HCT116 (cell line): ENCODE data around the gene CENPE. TPM values are rescaled to one million over a fixed set of nuclear protein-coding genes. Genes with fewer than 3 reads are reported as not detected.
A peak's percentile ranks its signal among the peaks of the same experiment; 100 is the strongest.

Experiments used
- ATAC-seq: fragments of 200-7000 bp; cut with Tn5 transposase; 2 replicates; pipeline ENCODE4 v1.9.1; 2020; ENCODE audit warnings: mild to moderate bottlenecking, moderate library complexity
- BruUV-seq: library from RNA; stranded (reverse); fragments of 400-500 nt; replicated peaks from 2 replicates; lab custom pipeline; 2021; lab: Mats Ljungman, UMichigan
- CTCF ChIA-PET: fragments of 300-600 bp; sonication (Branson Sonifier 250); formaldehyde crosslinking; loops from one replicate; lab custom pipeline; 2021; ENCODE audit warnings: antibody characterized with exemption; lab: Charles Lee
- POLR2A ChIA-PET: fragments of 300-600, 350-600 bp; sonication (Branson Sonifier 250); formaldehyde crosslinking; loops from one replicate; lab custom pipeline; 2021; ENCODE audit warnings: antibody characterized with exemption; lab: Charles Lee
- RAD21 ChIA-PET, 2 experiments: fragments of 300-600 bp; sonication (Branson Sonifier 250); formaldehyde crosslinking; loops; one replicate each; lab custom pipeline; 2023; ENCODE audit warnings: low total read pairs in 2 of 2; ENCODE audit not compliant: uncharacterized antibody in 2 of 2, unreplicated experiment in 2 of 2, low non-redundant PET in 1 of 2; lab: Charles Lee
- DNase-seq: peaks from one replicate; pipeline ENCODE4 v3.0.0-alpha.2; 2010; ENCODE audit warnings: low read depth, low spot score
- H2AFZ ChIP-seq: fragments of 200-600 bp; shearing (Covaris generic), sonication (generic); 2 replicates; pipeline ENCODE4 v1.6.1; 2017; ENCODE audit warnings: low read depth, mixed run types, mixed read lengths, antibody characterized with exemption, low read length; ENCODE audit not compliant: poor library complexity, severe bottlenecking
- H3K27ac ChIP-seq: 2 replicates; pipeline ENCODE4 v1.5.1; 2012; ENCODE audit warnings: low read depth, low read length
- H3K27me3 ChIP-seq: fragments of 200-600 bp; sonication (generic); 2 replicates; pipeline ENCODE4 v1.6.1; 2016; ENCODE audit warnings: mixed run types, low read length, mixed read lengths; ENCODE audit not compliant: insufficient read depth
- H3K36me3 ChIP-seq, 2 experiments: fragments of 200-500 bp in 1 of 2; fragments of 200-600 bp in 1 of 2; sonication (Bioruptor generic) in 1 of 2; sonication (generic) in 1 of 2; 2 replicates each; pipeline versions ENCODE4 v1.5.1 to v1.6.1; 2014 to 2016; ENCODE audit warnings: low read length in 2 of 2, inconsistent platforms in 1 of 2, mixed read lengths in 1 of 2, mixed run types in 1 of 2; ENCODE audit not compliant: insufficient read depth in 2 of 2, control insufficient read depth in 1 of 2
- H3K4me1 ChIP-seq, 2 experiments: fragments of 200-600 bp in 1 of 2; sonication (generic) in 1 of 2; 2 replicates each; pipeline versions ENCODE4 v1.5.1 to v1.6.1; 2012 to 2017; ENCODE audit warnings: low read length in 2 of 2, inconsistent platforms in 1 of 2, mild to moderate bottlenecking in 1 of 2, mixed read lengths in 1 of 2, mixed run types in 1 of 2, moderate library complexity in 1 of 2; ENCODE audit not compliant: insufficient read depth in 2 of 2, control insufficient read depth in 1 of 2
- H3K4me2 ChIP-seq: fragments of 200-600 bp; sonication (generic); 2 replicates; pipeline ENCODE4 v1.6.1; 2017; ENCODE audit warnings: mixed run types, low read length, mixed read lengths
- H3K4me3 ChIP-seq, 2 experiments: fragments of 200-600 bp in 1 of 2; sonication (generic) in 1 of 2; replicated peaks in 1 of 2; 2 replicates each; pipeline ENCODE4 v1.5.1; 2011 to 2016; ENCODE audit warnings: low read length in 2 of 2, control low read depth in 1 of 2, low read depth in 1 of 2, mild to moderate bottlenecking in 1 of 2, mixed read lengths in 1 of 2, mixed run types in 1 of 2
- H3K79me2 ChIP-seq: fragments of 200-600 bp; sonication (generic); 2 replicates; pipeline ENCODE4 v1.6.1; 2017; ENCODE audit warnings: mild to moderate bottlenecking, mixed run types, low read length, moderate library complexity, mixed read lengths; ENCODE audit not compliant: insufficient read depth
- H3K9ac ChIP-seq: fragments of 200-600 bp; sonication (generic); 2 replicates; pipeline ENCODE4 v1.6.1; 2016; ENCODE audit warnings: low read length, mixed read lengths
- H3K9me2 ChIP-seq: fragments of 200-600 bp; sonication (generic), shearing (Covaris generic); 2 replicates; pipeline ENCODE4 v1.6.1; 2017; ENCODE audit warnings: mixed run types, mild to moderate bottlenecking, moderate library complexity; ENCODE audit not compliant: insufficient read depth
- H3K9me3 ChIP-seq, 2 experiments: fragments of 200-500 bp in 1 of 2; fragments of 200-600 bp in 1 of 2; sonication (Bioruptor generic) in 1 of 2; sonication (generic) in 1 of 2; 2 replicates each; pipeline ENCODE4 v1.6.1; 2014 to 2017; ENCODE audit warnings: low read length in 2 of 2, mixed read lengths in 2 of 2, inconsistent platforms in 1 of 2, low read depth in 1 of 2, mild to moderate bottlenecking in 1 of 2, mixed run types in 1 of 2, moderate library complexity in 1 of 2; ENCODE audit not compliant: control insufficient read depth in 1 of 2, insufficient read depth in 1 of 2
- H4K20me1 ChIP-seq: fragments of 200-600 bp; sonication (generic), shearing (Covaris generic); 2 replicates; pipeline ENCODE4 v1.6.1; 2017; ENCODE audit warnings: mixed run types, mild to moderate bottlenecking, moderate library complexity; ENCODE audit not compliant: insufficient read depth
- ATF3 ChIP-seq: IDR thresholded peaks from 2 replicates; pipeline ENCODE4 v1.6.1; 2012
- EZH2 ChIP-seq: fragments of 200-600 bp; sonication (generic); IDR thresholded peaks from 2 replicates; pipeline ENCODE4 v1.6.1; 2017; ENCODE audit warnings: antibody characterized with exemption, mixed run types
- JUND ChIP-seq: IDR thresholded peaks from 2 replicates; pipeline ENCODE4 v1.6.1; 2012
- POLR2A ChIP-seq: IDR thresholded peaks from 2 replicates; pipeline ENCODE4 v1.7.0; 2011; ENCODE audit warnings: borderline replicate concordance; ENCODE audit not compliant: insufficient read depth, insufficient read length; ENCODE audit errors: extremely low read depth
- REST ChIP-seq: IDR thresholded peaks from 2 replicates; pipeline ENCODE4 v1.6.1; 2012; ENCODE audit warnings: low read depth
- YY1 ChIP-seq: IDR thresholded peaks from 2 replicates; pipeline ENCODE4 v1.6.1; 2011; ENCODE audit warnings: low read length, low read depth, moderate library complexity, mild to moderate bottlenecking; ENCODE audit not compliant: insufficient replicate concordance; ENCODE audit errors: extremely low read depth
- ZFX ChIP-seq: fragments of 450-650 bp; IDR thresholded peaks from 2 replicates; pipeline ENCODE4 v1.6.1; 2017
- intact Hi-C: fragments of 100-400 bp; cut with micrococcal nuclease; formaldehyde crosslinking; loops from 2 replicates; pipeline ENCODE4 v1.10.0; 2022
- total RNA-seq: library from RNA; stranded (reverse); gene quantifications from one replicate; pipeline ENCODE4 v1.2.1, GENCODE V29; 2021; ENCODE audit not compliant: unreplicated experiment

CENPE gene
- total RNA-seq, 1 experiment from 2014 or later = 31.3 TPM

GRCh38 chr4:103158760-103159159 is 39.4 kb downstream of the CENPE start:
- ChIA-PET CTCF (no interaction called here), POLR2A (no interaction called here), RAD21 (no interaction called here)
- TF ChIP-seq EZH2 (no peak), ZFX (no peak), POLR2A (no peak), ATF3 (no peak)
- Histone ChIP-seq H3K79me2 (no peaks in the 10 kb centered on the region), H3K9me2 (no peaks in the 10 kb centered on the region), H4K20me1 (no peaks in the 10 kb centered on the region), H3K4me1 (no peaks in the 10 kb centered on the region), H3K36me3 (peaks cover 24 to 43% of the 10 kb centered on the region in 2 experiments), H2AFZ (no peak overlapping the region), H3K27ac (no peak overlapping the region), H3K4me3 (no peak overlapping the region), H3K9me3 (peaks cover 0 to 6% of the 10 kb centered on the region in 2 experiments; a peak in 1 of 4 replicates), H3K27me3 (no peaks in the 10 kb centered on the region), H3K4me2 (no peak overlapping the region), H3K9ac (no peak overlapping the region)
- no peak for DNase-seq
- BruUV-seq = TSS peak; percentile 27
- ATAC-seq = no peak
- intact Hi-C loops = no loop called here

GRCh38 chr4:103156106-103156505 is 42.0 kb downstream of the CENPE start:
- POLR2A ChIA-PET = no interaction called here
- Histone ChIP-seq H3K27me3 (no peaks in the 10 kb centered on the region), H3K4me2 (no peak overlapping the region), H2AFZ (no peak overlapping the region), H3K79me2 (no peaks in the 10 kb centered on the region), H3K9ac (no peak overlapping the region), H4K20me1 (no peaks in the 10 kb centered on the region), H3K4me3 (no peak overlapping the region), H3K9me3 (peaks cover 0 to 6% of the 10 kb centered on the region in 2 experiments; a peak in 1 of 4 replicates), H3K9me2 (no peaks in the 10 kb centered on the region), H3K4me1 (peaks cover 0 to 1% of the 10 kb centered on the region in 2 experiments; a peak in 2 of 4 replicates), H3K36me3 (peaks cover 24 to 46% of the 10 kb centered on the region in 2 experiments), H3K27ac (no peak overlapping the region)
- DNase-seq (no peak), ATAC-seq (no peak)
- no peak for TF ChIP-seq YY1
- TF ChIP-seq JUND = no peak
- TF ChIP-seq REST = no peak
- intact Hi-C loops = no loop called here
- BruUV-seq = no TSS peak
- RAD21 ChIA-PET = no interaction called here
- CTCF ChIA-PET = no interaction called here
